HG02798 (cell line): ENCODE data around the gene TDG.

ENCODE experiments used
- ATAC-seq: cut with Tn5 transposase; IDR thresholded peaks from one replicate; pipeline ENCODE4 v1.9.1; 2021; ENCODE audit warnings: mild to moderate bottlenecking; ENCODE audit not compliant: unreplicated experiment, poor library complexity

The TDG gene

GRCh38 chr12:103965590-103966504 lies at the start of gene TDG:
TDG (plus strand) TSS chr12:103965872; CDS start chr12:103966038, 166 bp downstream.
- peak; percentile 95 for ATAC-seq

GRCh38 chr12:103917873-103918272 lies 47.8 kb upstream of the TDG start:
- ATAC-seq, result no peak

- peak; percentile 30 for ATAC-seq
These were observed 40.7 kb upstream of the TDG start for GRCh38 chr12:103924761-103925641.

DNA sequence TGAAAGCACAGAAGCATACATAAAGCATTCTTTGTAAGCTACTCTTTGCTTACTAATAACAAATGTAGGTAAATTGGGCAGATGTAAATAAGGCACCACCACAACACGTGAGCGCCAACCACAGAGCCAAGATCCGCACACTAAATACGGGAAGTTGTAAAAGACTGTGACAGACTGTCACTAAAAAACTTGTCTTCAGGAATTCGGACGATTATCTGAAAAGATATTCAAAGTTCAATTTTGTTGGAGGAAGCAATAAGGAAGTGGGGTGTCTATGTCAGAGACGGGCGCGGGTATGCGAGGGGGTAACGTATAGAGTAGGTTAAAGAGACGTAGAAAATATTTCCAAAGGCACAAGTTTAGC lies 37.0 kb upstream of the TDG start:
- ATAC-seq, result peak; percentile 11

DNA sequence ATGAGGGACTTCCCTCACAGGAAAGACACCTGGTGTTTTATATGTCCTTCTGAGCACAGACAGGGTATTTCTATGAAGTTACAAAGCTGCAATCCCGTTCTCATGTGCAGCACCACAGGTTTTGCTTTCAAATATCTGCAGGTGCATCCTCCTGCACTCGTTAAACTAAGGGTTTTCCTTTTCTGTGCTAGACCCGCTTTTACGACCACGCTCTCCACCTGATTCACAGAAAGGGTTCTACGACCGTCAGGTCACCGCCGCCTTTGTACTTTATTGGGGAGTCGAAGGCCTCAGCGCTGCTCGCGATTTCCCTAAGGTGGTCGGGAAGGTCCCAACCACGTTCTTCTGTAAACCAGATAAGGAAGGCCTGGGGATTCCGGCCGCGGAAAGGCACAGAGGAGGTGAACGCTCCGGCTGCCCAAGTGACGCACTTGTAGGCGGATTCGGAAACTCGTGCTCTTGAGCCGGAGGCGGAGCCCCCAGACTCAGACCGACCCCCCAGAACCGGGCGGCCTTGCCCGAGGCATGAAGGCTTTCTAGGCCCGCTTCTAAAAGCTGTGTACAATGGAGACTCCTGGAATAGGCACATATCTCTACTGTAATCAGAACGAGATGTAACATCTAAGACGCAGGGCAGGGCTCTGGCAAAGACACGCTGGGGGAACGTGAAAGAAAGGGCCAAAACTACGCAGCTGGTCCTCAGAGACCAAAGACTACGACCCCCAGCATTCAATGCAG lies 36.5 kb upstream of the TDG start:
- ATAC-seq, result peak; percentile 21

DNA sequence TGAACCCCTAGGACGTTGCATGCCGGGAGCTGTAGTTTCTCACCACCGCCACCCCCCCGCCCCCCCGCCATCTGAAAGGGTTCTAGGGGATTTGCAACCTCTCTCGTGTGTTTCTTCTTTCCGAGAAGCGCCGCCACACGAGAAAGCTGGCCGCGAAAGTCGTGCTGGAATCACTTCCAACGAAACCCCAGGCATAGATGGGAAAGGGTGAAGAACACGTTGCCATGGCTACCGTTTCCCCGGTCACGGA lies 36.0 kb upstream of the TDG start:
- no peak for ATAC-seq

DNA sequence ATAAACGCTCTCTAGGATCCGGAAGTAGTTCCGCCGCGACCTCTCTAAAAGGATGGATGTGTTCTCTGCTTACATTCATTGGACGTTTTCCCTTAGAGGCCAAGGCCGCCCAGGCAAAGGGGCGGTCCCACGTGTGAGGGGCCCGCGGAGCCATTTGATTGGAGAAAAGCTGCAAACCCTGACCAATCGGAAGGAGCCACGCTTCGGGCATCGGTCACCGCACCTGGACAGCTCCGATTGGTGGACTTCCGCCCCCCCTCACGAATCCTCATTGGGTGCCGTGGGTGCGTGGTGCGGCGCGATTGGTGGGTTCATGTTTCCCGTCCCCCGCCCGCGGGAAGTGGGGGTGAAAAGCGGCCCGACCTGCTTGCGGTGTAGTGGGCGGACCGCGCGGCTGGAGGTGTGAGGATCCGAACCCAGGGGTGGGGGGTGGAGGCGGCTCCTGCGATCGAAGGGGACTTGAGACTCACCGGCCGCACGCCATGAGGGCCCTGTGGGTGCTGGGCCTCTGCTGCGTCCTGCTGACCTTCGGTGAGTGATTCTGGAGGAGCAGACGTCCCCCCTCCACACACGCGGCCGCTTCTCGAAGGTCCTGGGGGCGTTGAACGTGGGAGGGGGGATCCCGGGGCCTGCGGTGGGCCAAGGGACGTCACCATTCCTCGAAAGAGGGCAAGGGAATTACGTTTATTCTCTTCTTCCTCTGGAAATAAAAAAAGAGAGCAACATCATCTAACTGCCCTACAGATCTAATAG lies 35.5 kb upstream of the TDG start, which contains the start of gene HSP90B1:
TSS of gene HSP90B1 (plus strand) at position 377 of the 753 bp plus-strand sequence. CDS start at position 483, 106 bp downstream.
- peak; percentile 74 for ATAC-seq

GRCh38 chr12:103930787-103931735 lies 34.6 kb upstream of the TDG start:
- ATAC-seq, result no peak

GRCh38 chr12:103933237-103933636 lies 32.4 kb upstream of the TDG start:
- ATAC-seq, result no peak

DNA sequence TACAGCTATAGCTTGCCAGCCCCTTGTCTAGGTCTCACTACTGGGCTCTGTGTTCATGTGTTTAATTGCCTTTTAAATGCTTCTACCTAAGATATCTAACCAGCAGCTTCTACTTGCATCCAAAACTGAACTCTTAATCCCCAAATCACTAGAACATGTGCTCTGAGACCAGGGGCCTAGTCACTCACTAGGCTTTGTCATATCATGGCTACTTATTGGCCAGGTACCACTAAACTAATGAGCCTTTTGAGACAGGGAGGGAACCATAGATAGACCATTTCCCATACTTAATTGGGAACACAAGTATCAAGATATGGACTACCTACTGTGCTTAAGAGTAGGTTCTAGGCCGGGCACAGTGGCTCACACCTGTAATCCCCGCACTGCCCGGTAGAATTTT lies 29.0 kb upstream of the TDG start:
- ATAC-seq, result no peak

DNA sequence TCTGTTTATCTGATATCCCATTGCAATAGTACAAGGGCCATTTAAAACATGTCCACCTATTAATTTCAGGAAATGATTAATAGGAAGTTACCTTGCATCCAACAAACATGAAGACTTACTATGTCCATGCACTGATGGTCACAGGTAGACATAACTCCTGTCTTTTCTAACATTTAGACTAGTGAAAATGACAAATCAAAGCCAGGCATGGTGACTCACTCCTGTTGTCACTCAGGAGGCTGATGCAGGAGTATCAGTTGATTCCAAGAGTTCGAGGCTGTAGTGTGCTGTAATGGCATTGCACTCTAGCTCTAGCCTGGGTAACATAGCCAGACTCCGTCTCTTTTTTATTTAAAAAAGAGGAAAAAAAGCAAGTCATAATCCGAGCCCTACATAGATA lies 20.7 kb upstream of the TDG start:
- ATAC-seq, result no peak

GRCh38 chr12:103947871-103948555 lies 17.7 kb upstream of the TDG start:
- no peak for ATAC-seq

GRCh38 chr12:103948746-103949406 lies 16.8 kb upstream of the TDG start:
- ATAC-seq, result no peak

- ATAC-seq, result no peak
These were observed 13.2 kb upstream of the TDG start for GRCh38 chr12:103952497-103952896.

DNA sequence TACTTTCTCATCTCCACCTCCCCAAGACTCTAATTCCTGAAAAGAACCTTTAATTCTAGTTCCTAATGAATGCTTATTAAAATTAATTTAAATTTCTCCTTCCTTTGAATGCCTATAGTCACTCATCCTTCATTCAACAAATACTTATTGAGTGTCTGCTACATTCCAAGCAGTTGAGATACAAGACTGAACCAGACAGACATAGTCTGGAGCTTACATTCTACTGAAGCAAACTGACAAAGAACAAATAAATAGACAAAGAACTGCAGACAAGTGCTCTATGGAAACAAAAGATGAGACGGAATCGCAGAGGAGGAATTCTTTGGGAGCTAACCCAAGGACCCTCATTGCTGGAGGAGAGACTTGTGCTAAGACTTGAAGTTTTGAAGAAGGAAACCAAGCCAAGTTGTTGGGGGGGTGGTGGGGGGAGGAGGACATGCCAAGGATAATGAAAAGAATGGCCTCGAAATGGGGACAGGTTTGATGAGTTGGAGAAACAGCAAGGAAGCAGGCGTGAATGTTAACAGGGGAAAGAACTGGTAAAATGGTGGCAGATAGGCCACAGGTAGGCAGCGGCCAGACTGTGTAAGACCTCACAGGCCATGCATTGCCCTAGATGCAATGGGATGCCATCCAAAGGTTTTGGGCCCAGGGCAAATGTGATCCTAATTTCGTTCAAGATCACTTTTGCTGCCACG lies 9.7 kb upstream of the TDG start:
- no peak for ATAC-seq

DNA sequence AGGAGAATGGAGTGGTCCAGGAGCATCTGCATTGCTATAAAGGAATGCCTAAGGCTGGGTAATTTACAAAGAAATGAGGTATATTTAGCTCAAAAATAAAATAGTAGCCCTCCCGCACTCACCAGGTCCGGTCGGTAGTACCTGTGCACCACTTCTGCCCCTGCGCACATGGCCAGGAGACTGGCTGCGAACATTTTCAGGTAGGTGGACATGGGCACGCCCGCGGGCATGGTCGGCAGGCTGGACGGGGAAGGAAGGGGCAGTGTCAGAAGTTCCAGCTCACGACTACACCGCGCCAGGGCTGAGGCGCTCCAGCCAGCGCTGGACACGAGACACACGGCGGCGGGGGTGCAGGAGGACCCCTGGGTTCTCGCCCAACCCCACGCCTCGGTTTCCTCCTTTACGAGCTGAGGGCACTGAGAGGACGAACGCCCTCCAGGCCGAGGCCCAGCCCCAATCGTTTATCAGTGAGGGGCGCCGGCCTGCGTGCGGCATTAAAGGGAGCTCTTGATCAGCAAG lies 9.1 kb upstream of the TDG start:
- peak; percentile 33 for ATAC-seq

GRCh38 chr12:103957865-103958388 lies 7.7 kb upstream of the TDG start:
- ATAC-seq, result no peak
